ENCODE data around the gene TYK2.
A peak's percentile ranks its signal among the peaks of the same experiment; 100 is the strongest.

The TYK2 gene

DNA sequence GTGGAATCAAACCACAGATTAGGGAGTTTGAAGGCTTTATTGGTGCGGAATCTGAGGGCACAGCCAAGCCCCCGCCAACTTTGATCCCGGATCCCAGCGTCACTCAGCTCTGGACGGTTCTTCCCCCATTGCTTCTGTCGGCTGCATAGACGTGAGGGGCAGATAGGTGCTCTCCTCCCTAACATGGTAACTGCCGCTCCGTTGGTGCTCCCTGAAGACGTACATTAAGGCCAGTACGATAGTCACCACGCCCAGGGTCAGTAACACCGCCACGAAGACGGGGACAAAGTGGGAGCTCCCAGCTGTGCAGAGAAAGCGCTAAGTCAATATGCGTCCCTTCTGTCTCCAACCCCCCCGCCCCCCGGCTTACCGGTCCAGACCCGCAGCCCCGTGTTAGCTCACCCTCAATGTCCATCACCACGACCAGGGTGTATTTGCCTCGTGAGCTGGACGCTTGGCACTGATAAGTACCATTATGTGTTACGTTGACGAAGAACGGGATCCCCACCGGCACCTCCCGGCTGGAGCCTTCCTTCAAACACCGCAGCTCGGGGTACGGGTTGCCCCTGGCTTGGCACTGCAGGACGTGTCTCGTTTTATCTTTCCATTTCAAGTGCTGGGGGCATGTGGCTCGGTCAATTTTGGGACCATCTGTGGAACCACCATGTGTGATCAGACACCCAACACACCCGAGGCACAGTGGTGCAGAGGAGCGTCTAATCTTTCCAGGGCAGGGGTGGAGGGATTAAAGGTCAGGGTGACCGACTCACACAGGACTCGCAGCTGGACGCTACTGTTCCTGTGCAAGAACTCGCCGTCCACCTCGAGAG is 46.4 kb downstream of the TYK2 start:
- no peak for DNase-seq (ENCODE audit: low read depth)

DNA sequence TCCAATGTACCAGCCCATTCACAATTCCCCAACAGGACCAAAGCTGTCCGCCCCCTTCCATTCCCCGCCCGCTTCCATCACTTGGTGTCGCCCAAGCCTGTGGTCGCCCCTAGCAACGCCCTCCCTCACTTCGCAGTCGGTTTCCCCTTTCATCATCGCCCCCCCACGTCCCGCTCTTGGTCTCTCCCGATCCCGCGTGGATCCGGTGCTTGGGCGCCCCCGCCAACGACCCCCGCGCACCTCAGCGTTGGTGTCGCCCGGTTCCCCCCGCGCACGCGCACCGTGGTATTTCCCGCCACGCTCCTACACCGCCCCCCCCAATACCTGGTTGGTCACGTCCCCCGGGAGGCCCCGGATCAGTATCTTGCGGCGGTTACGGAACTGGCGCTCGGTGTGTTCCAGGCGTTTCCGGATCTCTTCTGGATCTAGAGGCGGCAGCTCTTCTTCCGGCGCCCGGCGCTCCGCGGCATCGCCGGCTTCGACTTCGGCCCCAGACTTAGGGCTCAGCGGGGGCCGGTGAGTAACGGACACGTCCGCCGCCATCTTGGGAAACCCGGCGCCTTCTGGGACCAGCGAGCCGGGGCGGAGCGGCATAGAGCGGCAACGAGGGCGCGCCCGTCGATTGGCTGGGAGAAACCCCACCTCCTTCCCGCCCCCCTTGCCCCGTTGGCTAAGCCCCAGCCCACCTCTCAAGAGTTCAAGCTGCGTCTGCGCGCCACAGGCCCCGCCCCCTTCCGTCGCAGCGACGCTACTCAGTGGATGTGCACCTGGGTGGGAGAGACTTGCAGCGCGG is 47.2 kb downstream of the TYK2 start, which contains the start of gene RAVER1:
TSS of gene RAVER1 (minus strand) at position 565 of the 793 bp plus-strand sequence. CDS start at position 543, 22 bp downstream.
- peak; percentile 67 for DNase-seq (ENCODE audit: low read depth)

DNA sequence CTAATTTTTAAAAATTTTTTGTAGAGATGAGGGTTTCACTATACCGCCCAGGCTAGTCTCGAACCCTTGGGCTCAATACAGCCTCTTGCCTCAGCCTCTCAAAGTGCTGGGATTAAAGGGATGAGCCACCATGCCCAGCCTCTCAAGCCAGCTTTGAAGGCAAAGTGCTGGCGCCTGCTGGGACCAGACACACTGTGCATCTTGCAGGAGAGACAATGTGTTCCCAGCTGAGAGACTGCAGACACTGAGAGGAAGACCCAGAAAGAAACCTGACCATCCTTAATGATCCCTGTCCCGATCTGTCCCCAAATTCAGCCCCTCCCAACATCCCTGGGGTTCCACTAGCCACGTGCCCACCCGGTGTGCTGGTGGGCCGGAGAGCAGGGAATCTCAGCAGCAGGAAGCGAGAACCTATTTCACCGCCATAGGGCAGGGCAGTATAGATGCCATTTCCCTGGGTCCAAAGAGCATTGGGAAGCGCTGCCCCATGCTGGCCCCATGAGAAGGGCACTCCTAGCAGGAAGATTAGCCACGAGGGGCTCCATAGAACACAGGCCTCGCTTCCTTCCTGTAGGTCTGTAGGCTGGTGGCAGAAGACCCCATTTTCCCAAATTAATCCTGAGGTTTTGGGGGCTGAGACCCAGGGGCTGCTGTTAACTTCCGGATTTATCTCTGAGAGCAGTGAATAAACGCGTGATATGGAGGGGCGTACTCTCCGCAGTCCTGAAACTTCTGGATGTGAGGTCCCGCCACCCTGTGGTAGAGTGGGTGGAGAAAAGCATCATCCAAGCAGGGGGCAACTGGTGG is 48.0 kb downstream of the TYK2 start:
- DNase-seq (ENCODE audit: low read depth) = no peak

DNA sequence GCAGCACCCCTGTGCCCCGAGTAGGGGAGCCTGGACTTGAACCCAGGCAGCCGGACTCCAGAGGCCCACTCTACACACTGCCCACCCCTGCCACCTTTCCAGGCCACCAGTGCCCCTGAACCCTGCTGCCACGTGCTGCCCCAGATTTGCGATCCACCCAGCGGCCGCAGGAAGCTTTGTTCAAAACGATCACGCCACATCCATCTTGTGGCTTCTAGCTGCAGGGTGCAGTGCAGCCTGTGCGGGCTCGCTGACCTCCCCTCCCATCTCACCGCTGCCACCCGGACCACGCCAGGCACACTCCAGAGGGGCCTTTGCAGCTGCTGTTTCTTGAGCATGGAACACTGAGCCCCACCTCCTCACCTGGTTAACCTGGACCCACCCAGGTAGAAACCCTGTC is 50.8 kb downstream of the TYK2 start:
- no peak for DNase-seq (ENCODE audit: low read depth)

DNA sequence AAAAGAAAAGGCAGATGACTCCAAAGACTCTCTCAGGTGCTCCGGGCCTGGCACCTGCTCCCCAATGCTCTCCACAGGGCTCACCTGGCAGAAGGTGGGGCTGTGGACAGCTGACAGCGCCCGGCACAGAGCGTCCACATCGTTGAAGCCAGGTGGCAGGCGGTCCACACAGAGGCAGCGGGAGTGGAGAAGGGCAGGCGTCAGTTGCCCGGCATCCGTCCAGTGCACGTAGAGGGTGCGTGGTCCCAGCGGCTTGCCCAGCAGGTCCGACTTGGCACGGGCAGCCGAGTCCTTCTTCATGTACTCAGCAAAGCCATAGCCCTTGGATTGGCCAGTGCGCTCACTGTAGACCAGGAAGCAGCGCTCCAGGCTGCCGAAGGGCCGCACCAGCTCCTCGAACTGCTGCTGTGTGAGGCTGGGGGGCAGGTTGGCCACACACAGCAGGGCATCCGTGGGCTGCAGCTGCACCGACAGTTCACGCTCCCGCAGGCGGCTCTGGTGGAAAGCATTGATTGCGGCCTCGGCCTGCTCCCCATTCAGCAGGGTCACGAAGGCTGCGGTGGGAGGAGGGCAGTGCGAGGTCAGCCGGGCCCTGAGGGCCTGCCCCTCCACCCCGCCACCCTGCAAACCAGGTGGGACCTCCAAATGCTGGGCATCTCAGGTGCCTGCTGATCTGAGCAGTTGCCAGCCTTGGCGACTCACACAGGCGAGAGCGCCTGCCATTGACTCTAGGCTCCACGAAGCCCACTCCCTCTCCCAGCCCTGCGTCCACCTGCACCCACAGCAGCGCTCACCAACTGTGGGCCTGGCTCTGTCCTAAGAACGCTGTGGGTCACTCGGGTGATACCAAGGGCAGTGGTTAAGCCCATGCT is 51.6 kb downstream of the TYK2 start:
- DNase-seq (ENCODE audit: low read depth) = no peak

DNA sequence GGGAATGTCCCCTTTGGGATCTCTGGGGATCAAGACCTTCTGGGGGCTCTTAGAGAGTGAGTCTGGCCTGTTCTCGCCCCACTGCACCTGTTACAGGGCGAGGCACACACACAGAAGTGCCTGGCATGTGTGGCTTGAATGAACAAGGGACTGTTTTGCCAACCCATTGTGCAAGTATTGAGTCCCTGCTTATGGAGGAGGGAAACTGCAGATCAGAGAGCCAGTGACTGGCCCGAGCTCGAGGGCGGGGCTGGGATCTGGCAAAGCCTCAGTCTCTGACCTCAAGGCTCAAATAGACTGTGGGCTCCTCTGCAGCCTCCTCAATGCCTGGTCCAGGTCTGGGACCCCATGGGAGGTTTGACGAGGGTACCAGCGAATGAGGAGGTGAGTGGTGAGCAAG is 52.6 kb downstream of the TYK2 start:
- DNase-seq (ENCODE audit: low read depth) = no peak

DNA sequence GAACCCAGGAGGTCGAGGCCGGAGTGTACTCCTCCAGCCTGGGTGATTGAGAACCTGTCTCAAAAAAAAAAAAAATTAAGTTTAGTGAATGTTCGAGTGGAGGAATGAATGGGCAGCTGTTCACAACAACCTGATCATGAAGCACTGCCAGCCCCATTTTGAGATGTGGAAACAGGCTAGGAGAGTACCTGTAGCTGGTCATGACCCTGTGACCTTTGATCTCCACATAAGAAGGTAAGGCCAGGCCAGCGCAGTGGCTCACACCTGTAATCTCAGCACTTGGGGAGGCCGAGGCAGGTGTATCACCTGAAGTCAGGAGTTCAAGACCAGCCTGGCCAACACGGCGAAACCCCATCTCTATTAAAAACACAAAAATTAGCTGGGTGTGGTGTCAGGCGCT is 54.6 kb downstream of the TYK2 start:
- no peak for DNase-seq (ENCODE audit: low read depth)

DNA sequence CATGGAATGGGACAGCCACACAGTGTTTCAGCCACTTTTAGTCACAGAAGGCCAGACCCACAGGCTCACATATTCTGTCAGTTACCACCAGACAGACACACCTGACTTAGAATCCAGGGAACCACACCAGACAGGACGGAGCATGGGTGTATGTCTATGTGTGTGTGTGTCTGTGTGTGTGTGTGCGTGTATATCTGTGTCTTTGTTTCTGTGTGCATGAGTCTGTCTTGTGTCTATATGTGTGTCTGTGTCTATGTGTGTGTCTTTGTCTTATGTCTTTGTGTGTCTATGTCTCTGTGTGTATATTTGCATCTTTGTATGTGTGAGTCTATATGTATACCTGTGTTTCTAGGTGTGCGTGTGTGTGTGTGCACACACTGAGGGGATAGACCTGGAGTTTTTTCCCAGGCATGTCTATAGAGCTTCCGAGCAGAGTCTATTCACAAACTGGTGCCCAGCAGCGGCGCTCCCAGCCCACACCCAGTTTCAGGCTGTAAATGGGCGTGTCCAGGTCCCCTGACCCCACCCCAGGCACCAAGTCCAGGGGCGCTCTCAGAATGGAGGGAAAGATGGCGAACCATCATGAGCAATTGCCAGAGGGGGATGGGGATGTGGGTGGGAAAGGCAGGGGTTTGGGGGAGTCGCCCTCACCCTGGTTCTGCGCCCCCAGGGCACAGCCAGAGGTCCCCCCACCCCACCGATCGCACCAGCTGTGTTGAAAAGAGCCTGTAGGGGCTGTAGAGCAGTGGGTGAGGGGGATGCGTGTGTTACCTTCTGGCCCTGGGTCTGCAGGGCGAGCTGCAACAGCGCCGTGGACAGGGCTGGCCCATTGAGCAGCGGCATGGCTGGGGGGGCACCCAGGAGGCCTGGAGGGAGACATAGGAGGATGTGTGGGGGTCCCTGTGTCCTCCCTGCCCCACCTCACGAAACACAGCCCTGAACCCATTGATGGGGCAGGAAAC is 58.2 kb downstream of the TYK2 start:
- DNase-seq (ENCODE audit: low read depth) = no peak

DNA sequence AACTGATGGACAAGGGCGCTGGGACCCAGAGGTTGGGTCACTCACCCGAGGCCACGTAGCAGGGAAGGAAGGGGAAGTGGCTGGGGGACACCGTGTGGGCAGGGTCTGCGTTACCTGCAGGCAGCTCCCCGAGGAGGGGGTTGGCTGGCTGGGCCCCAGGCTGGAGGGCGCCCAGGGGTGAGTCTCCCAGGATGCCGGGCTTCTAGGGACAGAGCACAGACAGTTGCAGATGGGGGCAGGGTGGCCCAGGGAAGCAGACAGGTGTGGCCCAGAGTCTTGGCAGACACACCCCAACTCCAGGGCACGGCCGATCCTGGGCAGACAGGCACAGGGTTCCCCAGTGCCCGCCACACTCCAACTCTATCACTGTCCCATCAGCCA is 59.0 kb downstream of the TYK2 start:
- no peak for DNase-seq (ENCODE audit: low read depth)

DNA sequence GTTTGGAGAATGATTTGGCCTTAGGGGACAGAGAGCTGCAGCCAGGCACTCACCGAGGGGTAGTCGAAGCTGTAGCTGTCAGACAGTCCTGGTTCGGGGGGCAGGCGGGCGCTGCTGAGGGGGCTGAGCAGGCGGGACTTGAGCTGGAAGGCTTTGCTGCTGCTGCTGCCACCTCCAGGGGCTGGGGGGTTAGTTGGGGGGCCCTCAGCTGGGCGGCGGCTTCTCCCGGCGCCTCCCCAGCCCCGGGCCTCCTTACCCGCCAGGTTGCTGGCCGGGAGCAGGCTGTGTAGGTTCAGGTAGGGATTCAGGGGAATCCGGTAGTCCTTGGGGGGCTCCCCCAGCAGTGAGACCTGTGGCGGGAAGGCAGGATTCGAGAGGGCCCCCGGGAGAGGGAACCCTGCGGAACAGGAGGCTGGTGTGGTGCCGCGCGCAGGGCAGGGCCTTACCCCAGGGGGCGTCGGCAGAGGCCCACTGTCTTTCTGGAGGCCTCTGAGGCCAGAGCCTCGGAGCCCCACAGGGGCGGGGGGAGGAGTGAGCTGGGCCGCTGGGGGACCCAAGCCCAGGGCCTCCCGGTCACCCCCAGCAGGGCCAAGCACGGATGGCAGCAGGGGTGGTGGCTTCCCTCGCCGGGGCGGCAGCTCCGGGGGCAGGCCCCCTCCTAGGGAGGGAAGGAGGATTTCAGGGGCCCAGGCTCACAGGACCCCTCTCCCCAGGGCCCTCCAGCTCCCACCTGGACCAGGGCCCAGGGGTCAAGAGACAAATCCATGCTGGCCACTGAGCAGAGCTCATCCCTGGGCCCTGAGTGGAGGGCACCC is 59.6 kb downstream of the TYK2 start:
- DNase-seq (ENCODE audit: low read depth) = no peak

DNA sequence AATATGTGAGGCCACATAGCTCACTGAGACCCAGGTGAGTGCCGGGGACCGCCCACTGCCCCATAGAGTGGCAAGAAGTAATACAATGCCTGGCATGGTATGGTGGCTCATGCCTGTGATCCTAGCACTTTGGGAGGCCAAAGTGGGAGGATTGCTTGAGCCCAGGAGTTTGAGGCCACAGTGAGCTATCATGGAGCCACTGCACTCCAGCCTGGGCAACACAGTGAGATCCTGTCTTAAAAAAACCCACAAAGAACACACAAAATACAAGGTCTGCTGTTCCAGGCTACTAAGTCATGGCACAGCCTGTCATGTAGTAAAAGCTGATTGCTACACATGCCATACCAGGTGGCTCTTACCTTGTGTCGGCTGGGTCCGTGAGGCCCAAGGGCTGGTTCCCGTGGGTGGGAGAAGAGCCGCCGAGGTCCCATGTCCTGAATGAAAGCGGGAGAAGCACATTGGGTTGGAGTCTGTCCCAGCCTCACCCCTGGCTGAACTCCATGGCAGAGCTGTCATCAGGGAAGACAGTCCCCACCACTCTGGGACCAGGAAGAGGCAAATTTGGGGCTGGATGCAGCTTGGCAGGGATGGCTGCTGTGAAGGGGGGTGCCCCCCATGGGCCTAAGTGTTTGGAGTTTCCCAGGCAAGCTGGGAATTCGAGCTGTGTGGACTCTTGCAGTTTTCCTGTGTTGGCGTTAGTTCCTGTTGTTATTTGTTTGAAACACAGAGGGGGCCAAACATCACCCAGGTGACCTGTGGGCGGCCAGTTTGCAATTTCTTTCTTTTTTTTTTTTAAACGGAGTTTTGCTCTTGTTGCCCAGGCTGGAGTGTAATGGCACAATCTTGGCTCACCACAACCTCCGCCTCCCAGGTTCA is 61.3 kb downstream of the TYK2 start:
- DNase-seq (ENCODE audit: low read depth) = no peak

DNA sequence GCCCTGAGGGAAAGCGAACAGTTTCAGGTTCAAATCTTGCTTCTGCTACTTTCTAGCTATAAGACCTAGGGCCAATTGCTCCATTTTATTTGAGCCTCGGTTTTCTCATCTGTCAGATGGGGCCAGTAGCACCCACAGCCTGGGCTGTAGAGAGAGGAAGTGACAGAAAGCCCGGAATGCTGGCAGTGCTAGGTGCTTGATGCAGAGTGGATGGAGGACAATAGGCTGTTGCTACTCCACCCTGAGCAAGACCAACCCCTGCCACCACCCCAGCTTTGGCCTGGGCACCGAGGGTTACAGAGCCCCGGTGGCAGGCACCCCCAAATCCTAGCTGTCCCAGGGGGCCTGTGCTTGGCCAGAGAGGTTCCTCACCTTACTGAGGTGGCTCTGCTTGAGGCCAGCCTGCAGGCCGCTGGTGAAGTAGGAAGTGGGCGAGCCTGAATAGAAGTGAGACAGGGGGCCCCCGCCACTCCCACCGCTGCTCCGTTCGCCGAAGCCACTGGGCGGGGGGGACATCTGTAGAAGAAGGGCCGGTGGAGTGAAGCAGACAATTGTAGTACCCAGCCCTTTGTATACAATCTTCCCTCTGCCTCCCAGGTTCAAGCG is 62.4 kb downstream of the TYK2 start:
- DNase-seq (ENCODE audit: low read depth) = no peak

DNA sequence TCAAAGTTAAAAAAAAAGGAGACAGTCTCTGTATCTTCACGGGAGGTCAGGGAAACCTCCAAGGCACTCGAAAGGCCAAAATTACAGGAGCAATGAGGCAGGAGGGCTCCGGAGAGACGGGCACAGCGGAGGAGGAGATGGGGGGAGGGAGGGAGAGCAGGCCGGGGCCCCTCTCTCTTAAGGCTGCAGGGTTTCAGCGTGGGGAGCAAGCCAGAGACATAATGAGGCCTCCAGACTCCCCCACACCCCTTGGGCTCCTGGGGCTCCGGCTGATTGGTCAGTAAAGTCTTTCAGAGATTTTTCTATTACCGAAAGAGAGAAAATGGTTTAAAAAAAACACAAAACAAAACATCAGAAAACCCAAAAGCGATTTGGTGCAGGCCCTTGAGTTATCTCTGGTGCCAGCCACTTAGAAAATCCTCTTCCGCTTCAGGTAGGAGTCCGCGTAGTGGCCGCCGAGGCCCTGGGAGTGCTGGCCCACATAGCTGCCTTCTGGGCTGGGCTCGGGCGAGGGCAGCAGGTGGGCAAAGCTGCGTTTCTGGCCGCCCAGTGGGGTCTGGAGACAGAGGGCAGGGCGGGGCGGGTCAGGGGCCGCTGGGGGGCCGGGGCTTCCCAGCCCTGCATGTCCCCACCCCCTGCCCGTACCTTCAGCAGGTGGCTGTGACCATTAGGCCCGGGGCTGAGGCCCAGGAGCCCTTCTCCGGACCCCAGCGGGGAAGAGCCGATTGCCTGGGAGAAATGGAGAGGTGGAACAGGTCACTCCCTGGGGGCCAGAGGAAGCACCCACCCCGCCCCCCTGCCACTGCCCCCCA is 63.1 kb downstream of the TYK2 start:
- no peak for DNase-seq (ENCODE audit: low read depth)

DNA sequence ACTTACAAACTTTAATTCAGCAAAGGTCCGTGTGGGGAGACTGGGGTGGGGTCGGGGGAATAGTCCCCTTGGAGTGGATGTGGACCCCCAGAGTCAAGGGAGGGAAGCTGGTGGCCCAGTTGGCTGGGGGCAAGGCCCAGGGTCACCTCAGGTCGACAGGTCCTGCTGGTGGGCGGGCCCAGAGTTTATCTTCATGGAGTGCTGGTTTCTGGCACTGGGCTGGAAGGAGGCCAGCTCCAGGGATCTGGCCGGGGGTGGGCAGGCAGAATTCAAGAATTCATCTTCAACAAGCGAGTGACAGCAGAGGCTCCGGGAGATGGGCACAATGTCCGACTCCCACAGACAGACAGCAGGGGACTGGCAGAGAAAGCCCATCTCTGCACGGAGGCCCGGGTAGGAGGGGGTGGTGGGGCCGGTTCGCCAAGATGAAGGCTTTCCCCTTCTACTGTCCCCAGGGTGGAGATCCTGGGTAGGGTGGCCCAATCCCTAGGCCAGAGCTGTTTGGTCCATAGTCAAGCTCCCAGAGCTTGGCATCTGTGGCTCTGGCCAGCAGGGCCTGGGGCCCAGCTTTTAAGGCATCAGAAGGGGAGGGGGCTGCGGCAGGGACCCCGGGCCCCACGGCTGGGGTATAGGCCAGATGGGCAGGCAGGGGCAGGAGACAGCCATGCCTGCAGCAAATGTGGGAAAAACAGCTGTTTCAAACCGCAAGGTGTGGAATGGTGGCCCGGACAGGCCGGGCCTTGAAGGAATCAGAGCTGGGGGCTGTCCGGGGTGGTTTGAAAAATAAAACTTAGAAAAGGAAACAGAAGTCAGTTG is 63.9 kb downstream of the TYK2 start:
- no peak for DNase-seq (ENCODE audit: low read depth)

DNA sequence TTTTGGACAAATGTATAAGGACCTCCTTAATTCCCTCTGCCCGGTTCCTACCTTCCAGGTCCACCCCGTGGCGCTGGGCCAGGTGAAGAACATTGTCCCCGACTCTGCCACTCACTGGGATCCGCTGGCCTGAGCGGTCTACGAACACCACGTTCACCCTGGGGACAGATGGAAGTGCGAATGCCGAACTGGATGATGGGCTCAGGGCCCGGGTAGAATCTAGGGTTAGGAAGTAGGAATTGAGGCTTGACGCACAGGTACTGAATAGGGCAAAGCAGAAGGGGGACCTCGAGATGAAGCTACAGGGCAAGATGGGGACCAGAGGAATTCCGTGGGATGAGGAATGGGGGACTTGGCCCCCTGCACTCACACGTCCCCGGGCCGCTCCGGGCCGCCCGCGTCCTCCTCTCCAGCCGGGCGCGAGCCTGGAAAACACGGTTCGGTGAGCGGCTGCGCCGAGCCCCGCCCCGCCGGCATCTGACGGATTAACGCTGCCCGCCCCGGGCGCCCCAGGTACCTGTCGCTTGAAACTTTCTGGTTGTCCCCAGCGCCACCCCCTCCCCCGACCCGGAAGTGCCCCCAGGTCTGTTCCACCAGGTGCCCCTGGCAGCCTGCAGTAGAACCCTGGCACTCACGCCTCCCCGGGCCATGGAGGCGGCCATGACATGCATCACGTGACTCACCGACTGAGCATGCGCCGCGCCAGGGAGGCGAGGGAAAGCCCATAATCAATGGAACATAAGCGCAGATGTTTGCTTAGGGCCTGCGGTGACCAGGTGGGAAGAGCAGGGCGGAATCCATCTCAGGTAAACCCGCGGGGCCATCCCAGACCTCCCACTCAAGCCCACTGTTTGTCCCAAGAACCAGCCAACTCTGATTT is 64.8 kb downstream of the TYK2 start, which contains the start of gene FDX2:
TSS of gene FDX2 (minus strand) at position 681 of the 880 bp plus-strand sequence. CDS start at position 662, 19 bp downstream.
- no peak for DNase-seq (ENCODE audit: low read depth)
